NT2/D1 (cell line): ENCODE results near the gene KRT83.
"Not testable (repeated sequence)": the region's sequence is repeated elsewhere in the genome, so short reads cannot be mapped to it uniquely, and the experiment has no call there.

Experiments used
- DNase-seq: peaks from one replicate; pipeline ENCODE4 v3.0.0-alpha.2; 2011; ENCODE audit warnings: low read depth, low spot score
- H3K27me3 ChIP-seq: 2 replicates; pipeline ENCODE4 v1.6.0; 2011; ENCODE audit warnings: mild to moderate bottlenecking; ENCODE audit not compliant: insufficient read length, insufficient read depth
- H3K36me3 ChIP-seq: 2 replicates; pipeline ENCODE4 v1.6.1; 2011; ENCODE audit warnings: mild to moderate bottlenecking, low read length, mixed read lengths; ENCODE audit not compliant: insufficient read depth, insufficient read length
- H3K4me1 ChIP-seq: 2 replicates; pipeline ENCODE4 v1.5.1; 2011; ENCODE audit not compliant: insufficient read depth, insufficient read length
- H3K4me3 ChIP-seq: 2 replicates; pipeline ENCODE4 v1.5.1; 2011; ENCODE audit warnings: low read depth; ENCODE audit not compliant: insufficient read length
- H3K9ac ChIP-seq: 2 replicates; pipeline ENCODE4 v1.6.0; 2011; ENCODE audit warnings: low read depth; ENCODE audit not compliant: insufficient read length
- H3K9me3 ChIP-seq: 2 replicates; pipeline ENCODE4 v1.5.1; 2011; ENCODE audit warnings: mild to moderate bottlenecking, low read length; ENCODE audit not compliant: insufficient read depth
- SUZ12 ChIP-seq: IDR thresholded peaks from 2 replicates; pipeline ENCODE4 v1.6.1; 2011; ENCODE audit not compliant: insufficient read length, insufficient read depth; ENCODE audit errors: extremely low read depth
- YY1 ChIP-seq: IDR thresholded peaks from 2 replicates; pipeline ENCODE4 v1.6.1; 2011; ENCODE audit not compliant: insufficient read length, insufficient read depth
- ZNF274 ChIP-seq: IDR thresholded peaks from 2 replicates; pipeline ENCODE4 v1.6.1; 2011; ENCODE audit warnings: mild to moderate bottlenecking, low read depth, low read length

The KRT83 gene

DNA sequence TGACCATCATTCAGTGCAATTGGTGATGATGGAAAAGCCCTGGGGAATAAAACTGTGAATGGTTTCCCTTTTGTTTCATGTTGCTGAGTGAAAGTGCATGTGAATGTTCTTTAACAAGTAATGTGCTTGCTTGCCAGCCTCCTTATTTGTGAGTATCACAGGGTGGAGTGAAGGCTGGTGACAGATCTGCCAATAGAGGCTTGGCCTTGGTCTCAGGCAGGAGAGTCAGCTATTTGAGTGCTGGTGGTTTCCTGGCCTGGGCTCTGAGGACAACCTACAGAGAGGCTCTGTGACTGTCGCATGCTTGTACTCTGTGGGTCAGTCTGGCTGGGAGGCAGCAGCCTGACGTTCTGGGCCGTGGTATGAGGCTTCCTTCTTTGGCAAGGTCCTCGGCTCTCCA, 25.4 kb upstream of the KRT83 start:
- TF ChIP-seq ZNF274, result no peak
- TF ChIP-seq SUZ12, result no peak
- no peak for TF ChIP-seq YY1
- H3K27me3 ChIP-seq, result no peaks in the 10 kb centered on the region
- H3K4me1 ChIP-seq, result no peaks in the 10 kb centered on the region
- no peak for DNase-seq
- peaks cover 12% of the 10 kb centered on the region; the same call in 1 of the 2 replicates for H3K9me3 ChIP-seq
- no peak overlapping the region for H3K4me3 ChIP-seq
- no peaks in the 10 kb centered on the region for H3K36me3 ChIP-seq
- no peak overlapping the region for H3K9ac ChIP-seq

DNA sequence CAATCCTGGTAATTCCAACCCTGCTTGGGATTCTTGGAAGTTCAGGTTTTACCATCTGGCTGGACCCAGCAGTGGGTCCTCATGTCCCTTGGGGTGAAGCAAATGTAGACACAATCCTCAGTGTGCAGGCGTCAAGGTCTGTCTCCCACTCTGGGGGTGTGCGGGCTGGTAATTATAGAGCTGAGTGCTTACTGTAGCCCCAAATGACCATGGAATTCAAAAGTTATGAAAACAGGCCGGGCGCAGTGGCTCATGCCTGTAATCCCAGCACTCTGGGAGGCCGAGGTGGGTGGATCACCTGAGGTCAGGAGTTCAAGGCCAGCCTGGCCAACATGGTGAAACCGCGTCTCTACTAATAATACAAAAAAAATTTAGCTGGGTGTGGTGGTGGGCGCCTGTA, 23.8 kb upstream of the KRT83 start:
- not testable (repeated sequence) for H3K27me3 ChIP-seq, H3K4me1 ChIP-seq, H3K36me3 ChIP-seq, H3K4me3 ChIP-seq, H3K9ac ChIP-seq, DNase-seq
- H3K9me3 ChIP-seq, result peaks cover 12% of the 10 kb centered on the region; the same call in 1 of the 2 replicates

DNA sequence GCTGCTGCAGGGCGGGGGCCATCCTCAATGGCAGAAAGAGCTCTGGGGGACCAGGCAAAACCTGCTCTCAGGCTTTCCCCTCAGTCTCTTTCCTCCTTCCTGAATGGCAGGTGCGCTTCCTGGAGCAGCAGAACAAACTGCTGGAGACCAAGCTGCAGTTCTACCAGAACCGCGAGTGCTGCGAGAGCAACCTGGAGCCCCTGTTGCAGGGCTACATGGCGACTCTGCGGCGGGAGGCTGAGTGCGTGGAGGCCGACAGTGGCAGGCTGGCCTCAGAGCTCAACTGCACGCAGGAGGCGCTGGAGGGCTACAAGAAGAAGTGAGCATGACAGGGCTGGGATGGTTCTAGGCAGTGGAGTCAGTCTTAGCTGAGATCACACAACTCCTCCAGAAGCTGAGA, 22.9 kb upstream of the KRT83 start:
- TF ChIP-seq YY1 (no peak), ZNF274 (no peak), SUZ12 (no peak)
- Histone ChIP-seq H3K9me3 (peaks cover 12% of the 10 kb centered on the region; the same call in 1 of the 2 replicates), H3K9ac (no peak overlapping the region), H3K36me3 (no peaks in the 10 kb centered on the region), H3K27me3 (no peaks in the 10 kb centered on the region), H3K4me1 (no peaks in the 10 kb centered on the region), H3K4me3 (no peak overlapping the region)
- no peak for DNase-seq

DNA sequence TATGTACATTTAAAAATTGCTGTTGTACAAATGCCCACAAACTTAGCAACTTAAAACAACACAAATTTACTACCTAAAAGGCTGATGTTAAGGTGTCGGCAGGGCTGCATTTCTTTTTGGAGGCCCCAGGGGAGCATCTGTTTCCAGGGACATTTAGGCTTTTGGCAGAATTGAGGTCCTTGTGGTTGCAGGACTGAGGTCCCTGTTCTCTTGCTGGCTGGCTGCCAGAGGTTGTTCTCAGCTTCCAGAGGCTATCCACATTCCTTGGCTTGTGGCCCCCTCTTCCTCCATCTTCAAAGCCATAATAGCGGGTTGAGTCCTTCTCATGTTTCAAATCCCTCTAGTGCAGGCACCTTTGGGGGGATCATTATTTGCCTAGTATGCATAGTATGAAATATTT, 22.4 kb upstream of the KRT83 start:
- Histone ChIP-seq H3K36me3 (no peaks in the 10 kb centered on the region), H3K9me3 (peaks cover 12% of the 10 kb centered on the region; the same call in 1 of the 2 replicates), H3K9ac (no peak overlapping the region), H3K4me3 (no peak overlapping the region), H3K27me3 (no peaks in the 10 kb centered on the region), H3K4me1 (no peaks in the 10 kb centered on the region)
- no peak for DNase-seq
- TF ChIP-seq YY1, result no peak
- TF ChIP-seq ZNF274, result no peak
- TF ChIP-seq SUZ12, result no peak

DNA sequence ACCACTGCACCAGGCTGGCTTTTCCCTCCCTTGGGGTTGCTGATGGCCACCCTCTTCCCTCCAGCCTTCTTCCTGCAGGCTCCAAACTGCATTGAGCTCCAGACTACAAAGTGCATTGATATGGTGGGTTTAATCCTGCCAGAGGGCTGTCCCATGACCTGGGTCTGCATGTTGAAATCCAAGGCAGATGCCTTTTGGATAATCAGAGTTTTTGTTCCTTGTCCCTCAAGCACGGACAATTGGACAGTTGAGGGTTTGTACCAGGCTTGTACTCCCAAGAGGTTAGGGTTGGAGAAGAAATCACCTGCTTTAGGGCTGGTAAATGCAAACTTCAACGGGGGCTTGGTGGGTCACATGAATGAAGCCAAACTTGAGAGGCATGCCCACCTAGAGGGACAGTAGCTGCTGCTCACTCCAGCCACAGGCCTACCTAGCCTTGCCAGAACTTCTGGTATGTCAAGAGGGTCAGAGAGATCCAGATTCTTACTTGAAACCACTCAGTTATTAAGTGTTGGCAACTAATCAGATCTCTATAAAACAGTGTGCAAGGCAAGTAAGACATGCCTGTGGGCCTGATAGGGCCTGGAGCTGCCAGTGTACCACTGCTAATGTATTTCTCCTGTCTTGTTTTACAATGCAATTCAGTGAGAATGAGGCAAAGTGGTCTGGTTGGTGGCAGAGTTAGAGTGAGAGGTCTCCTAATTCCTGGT, 21.7 kb upstream of the KRT83 start:
- peaks cover 12% of the 10 kb centered on the region; the same call in 1 of the 2 replicates for H3K9me3 ChIP-seq
- no peaks in the 10 kb centered on the region for H3K27me3 ChIP-seq
- no peak for DNase-seq
- H3K36me3 ChIP-seq, result no peaks in the 10 kb centered on the region
- H3K9ac ChIP-seq, result no peak overlapping the region
- H3K4me1 ChIP-seq, result no peaks in the 10 kb centered on the region
- no peak overlapping the region for H3K4me3 ChIP-seq
- TF ChIP-seq ZNF274, result no peak
- TF ChIP-seq SUZ12, result no peak
- no peak for TF ChIP-seq YY1

DNA sequence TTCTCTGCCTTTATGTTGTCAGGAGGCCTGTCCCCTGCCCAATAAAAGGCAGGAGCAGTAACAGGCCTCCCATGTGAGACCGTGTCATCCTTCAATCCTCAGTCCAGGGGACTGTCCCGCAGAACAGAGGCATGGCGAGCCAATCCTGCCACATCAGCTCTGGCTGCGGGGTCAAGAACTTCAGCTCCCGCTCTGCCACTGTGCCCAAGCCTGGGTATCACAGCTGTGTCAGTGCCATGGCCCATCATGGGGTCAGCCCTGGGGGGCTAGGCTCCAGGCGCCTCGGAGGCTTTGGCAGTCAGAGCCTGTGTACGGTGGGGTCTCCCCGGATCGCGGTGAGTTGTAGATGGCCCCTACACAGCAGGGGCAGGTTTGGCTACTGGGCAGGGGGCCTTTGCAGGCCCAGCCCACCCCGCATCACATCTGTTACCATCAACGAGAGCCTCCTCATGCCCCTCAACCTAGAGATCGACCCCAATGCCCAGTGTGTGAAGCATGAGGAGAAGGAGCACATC, 19.9 kb upstream of the KRT83 start:
- no peak for TF ChIP-seq YY1
- peaks cover 12% of the 10 kb centered on the region; the same call in 1 of the 2 replicates for H3K9me3 ChIP-seq
- H3K4me3 ChIP-seq, result no peak overlapping the region
- no peaks in the 10 kb centered on the region for H3K27me3 ChIP-seq
- no peak for DNase-seq
- no peaks in the 10 kb centered on the region for H3K4me1 ChIP-seq
- no peaks in the 10 kb centered on the region for H3K36me3 ChIP-seq
- no peak overlapping the region for H3K9ac ChIP-seq

DNA sequence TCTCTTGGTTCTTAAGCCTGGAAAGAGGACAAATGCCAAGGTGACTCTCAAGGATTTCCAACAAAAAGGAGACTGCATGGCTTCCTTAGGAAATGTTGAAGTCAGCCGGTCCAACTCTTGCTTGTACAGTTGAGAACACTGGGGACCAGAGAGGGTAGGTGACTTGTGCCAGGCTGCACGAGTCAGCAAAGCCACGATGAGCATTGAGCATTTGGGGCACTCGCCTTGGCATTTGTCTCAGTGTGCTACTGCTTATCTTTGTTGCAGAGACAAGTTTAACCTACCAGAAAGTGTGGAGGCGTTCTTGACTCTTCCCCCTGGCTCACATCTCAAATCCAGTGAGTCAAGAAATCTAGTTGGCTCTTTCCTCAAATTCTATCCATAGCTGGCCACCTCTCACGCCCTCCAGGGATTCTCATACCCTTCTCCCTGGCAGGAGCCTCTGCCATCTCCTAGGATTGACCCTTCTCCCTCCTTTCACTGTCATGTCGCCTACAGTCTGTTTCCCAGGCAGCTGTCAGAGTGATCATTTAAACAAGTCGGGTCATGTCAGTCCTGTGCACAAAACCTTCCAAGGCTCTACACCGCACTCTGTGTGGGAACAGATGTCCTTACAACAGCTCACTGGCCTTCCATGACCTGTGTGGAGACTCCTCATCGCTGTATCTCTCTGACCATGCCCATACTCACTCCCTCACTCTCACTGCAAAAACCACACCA, 17.2 kb upstream of the KRT83 start:
- DNase-seq, result no peak

More for the DNA sequence above, 17.2 kb upstream of the KRT83 start:
- Histone ChIP-seq H3K4me3 (no peak overlapping the region), H3K9me3 (peaks cover 3% of the 10 kb centered on the region; the same call in 1 of the 2 replicates), H3K4me1 (no peaks in the 10 kb centered on the region), H3K36me3 (no peaks in the 10 kb centered on the region), H3K27me3 (no peaks in the 10 kb centered on the region), H3K9ac (no peak overlapping the region)
- TF ChIP-seq SUZ12 (no peak), ZNF274 (no peak), YY1 (no peak)
